Gastroesophageal sphincter (tissue), 4 donors: Measurements from ENCODE around the gene USP38. TPM values are rescaled to one million over a fixed set of nuclear protein-coding genes. Genes with fewer than 3 reads are reported as not detected.

Experiments used
- ATAC-seq: fragments of 150-250 bp; one replicate; pipeline ENCODE4 v1.9.1; 2016; ENCODE audit warnings: mild to moderate bottlenecking, moderate library complexity
- H3K27ac ChIP-seq, 4 donors: fragments of 200-600 bp; sonication (generic) in 3 of 4; 1 replicate in 3 of 4; 2 replicates in 1 of 4; pipeline ENCODE4 v1.5.1; 2016 to 2019
- H3K27me3 ChIP-seq: fragments of 200-600 bp; sonication (generic); one replicate; pipeline ENCODE4 v1.5.1; 2019
- H3K36me3 ChIP-seq, 2 donors: fragments of 200-600 bp; sonication (generic); one replicate each; pipeline ENCODE4 v1.5.1; 2019; ENCODE audit warnings: control low read depth in 1 of 2
- H3K4me1 ChIP-seq, 3 donors: fragments of 200-600 bp; sonication (generic); 1 replicate in 2 of 3; 2 replicates in 1 of 3; pipeline ENCODE4 v1.5.1; 2016 to 2019; ENCODE audit warnings: control low read depth in 2 of 3
- H3K4me3 ChIP-seq, 2 donors: fragments of 200-600 bp; sonication (generic); one replicate each; pipeline ENCODE4 v1.5.1; 2019; ENCODE audit warnings: mild to moderate bottlenecking in 1 of 2, moderate library complexity in 1 of 2
- H3K9me3 ChIP-seq, 3 donors: fragments of 200-600 bp; sonication (generic); one replicate each; pipeline ENCODE4 v1.5.1; 2017 to 2019; ENCODE audit warnings: control low read depth in 2 of 3
- EP300 ChIP-seq: sonication (generic); formaldehyde crosslinking; IDR thresholded peaks from one replicate; pipeline ENCODE4 v1.6.1; 2017; ENCODE audit warnings: antibody characterized with exemption, mild to moderate bottlenecking
- POLR2A ChIP-seq, 2 donors: fragments of 450-650 bp; IDR thresholded peaks; one replicate each; pipeline ENCODE4 v1.6.1; 2017; ENCODE audit warnings: antibody characterized with exemption in 2 of 2, mild to moderate bottlenecking in 2 of 2, moderate library complexity in 1 of 2
- POLR2AphosphoS5 ChIP-seq: sonication (generic); formaldehyde crosslinking; IDR thresholded peaks from one replicate; pipeline ENCODE4 v1.6.1; 2017; ENCODE audit warnings: antibody characterized with exemption
- WGBS, 2 donors: methylation state at CpG; one replicate each; pipeline ENCODE4 v1.1.5; 2018; ENCODE audit warnings: low coverage in 1 of 2; 5-methylcytosine and 5-hydroxymethylcytosine counted together
- total RNA-seq, 4 donors: library from RNA; depleted of rRNA; stranded (reverse); fragments of >200 nt; gene quantifications; one replicate each; pipeline ENCODE4 v1.1.0, GENCODE V29; 2016
- TF ChIP-seq, protein P1 (sequence below), 4 experiments: fragments of 200-600 bp in 2 of 4; fragments of 450-650 bp in 2 of 4; sonication (generic) in 1 of 4; IDR thresholded peaks; one replicate each; pipeline ENCODE4 v1.5.1; 2017 to 2019; ENCODE audit warnings: antibody characterized with exemption in 4 of 4, mild to moderate bottlenecking in 2 of 4, moderate library complexity in 2 of 4

The USP38 gene
- total RNA-seq, 4 donors from 2014 or later = 24.2 to 29.9 (median 26.5) TPM

DNA sequence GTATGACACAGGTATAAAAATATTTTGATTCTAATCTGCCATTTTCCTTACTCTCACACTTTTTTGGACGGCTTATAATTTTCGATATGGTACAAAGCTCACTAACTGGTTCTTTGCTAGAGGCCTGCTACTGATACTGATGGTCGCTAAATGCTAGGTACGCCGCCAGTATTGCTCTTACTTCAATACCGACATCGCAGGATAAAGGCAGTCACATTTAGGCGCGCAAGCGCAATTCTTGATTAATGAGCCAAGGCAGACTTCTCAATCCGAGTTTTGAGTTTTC lies 557 bp upstream of the USP38 start:
- no peak for TF ChIP-seq EP300
- TF ChIP-seq POLR2A (IDR thresholded peaks at IDR 0.05) = no peak
- TF ChIP-seq POLR2AphosphoS5 = no peak
- TF ChIP-seq, protein P1, sequence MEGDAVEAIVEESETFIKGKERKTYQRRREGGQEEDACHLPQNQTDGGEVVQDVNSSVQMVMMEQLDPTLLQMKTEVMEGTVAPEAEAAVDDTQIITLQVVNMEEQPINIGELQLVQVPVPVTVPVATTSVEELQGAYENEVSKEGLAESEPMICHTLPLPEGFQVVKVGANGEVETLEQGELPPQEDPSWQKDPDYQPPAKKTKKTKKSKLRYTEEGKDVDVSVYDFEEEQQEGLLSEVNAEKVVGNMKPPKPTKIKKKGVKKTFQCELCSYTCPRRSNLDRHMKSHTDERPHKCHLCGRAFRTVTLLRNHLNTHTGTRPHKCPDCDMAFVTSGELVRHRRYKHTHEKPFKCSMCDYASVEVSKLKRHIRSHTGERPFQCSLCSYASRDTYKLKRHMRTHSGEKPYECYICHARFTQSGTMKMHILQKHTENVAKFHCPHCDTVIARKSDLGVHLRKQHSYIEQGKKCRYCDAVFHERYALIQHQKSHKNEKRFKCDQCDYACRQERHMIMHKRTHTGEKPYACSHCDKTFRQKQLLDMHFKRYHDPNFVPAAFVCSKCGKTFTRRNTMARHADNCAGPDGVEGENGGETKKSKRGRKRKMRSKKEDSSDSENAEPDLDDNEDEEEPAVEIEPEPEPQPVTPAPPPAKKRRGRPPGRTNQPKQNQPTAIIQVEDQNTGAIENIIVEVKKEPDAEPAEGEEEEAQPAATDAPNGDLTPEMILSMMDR (IDR thresholded peaks at IDR 0.05) = no peak
- peaks cover 0 to 3% of the 10 kb centered on the region in 2 donors for H3K36me3 ChIP-seq
- no peaks in the 10 kb centered on the region for H3K27me3 ChIP-seq
- H3K4me3 ChIP-seq = peak overlapping the region; percentile 63 to 84
- WGBS, 2 donors = 0 to 1% methylated on average over 11 of the region's 11 CpGs
- peak overlapping the region; percentile 93 to 96 (median 94) for H3K27ac ChIP-seq
- H3K4me1 ChIP-seq = peaks cover 0 to 35% (median 8%) of the 10 kb centered on the region in 3 donors
- H3K9me3 ChIP-seq = no peaks in the 10 kb centered on the region
- ATAC-seq = peak; percentile 2

DNA sequence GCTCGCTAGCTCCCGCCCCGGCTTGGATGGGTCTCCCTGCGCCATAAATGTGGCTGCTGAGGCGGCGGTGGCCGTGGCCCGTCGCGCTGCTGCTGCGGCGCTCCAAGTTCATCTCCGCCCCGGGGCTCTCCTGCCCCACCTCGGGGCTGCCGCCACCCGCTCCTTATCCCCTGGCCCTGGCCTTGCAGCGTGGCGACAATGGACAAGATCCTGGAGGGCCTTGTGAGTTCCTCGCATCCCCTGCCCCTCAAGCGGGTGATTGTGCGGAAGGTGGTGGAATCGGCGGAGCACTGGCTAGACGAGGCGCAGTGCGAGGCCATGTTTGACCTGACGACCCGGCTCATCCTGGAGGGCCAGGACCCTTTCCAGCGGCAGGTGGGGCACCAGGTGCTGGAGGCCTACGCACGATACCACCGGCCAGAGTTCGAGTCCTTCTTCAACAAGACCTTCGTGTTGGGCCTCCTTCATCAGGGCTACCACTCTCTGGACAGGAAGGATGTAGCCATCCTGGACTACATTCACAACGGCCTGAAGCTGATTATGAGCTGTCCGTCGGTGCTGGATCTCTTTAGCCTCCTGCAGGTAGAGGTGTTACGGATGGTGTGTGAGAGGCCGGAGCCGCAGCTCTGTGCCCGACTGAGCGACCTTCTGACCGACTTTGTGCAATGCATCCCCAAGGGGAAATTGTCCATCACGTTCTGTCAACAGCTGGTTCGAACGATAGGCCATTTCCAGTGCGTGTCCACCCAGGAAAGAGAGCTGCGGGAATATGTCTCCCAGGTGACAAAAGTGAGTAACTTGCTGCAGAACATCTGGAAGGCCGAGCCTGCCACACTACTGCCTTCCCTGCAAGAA lies 763 bp downstream of the USP38 start:
- peak overlapping the region; percentile 93 to 96 (median 94) for H3K27ac ChIP-seq
- peak overlapping the region; percentile 63 to 84 for H3K4me3 ChIP-seq
- no peak for ATAC-seq
- WGBS, 2 donors = 0 to 3% methylated on average over 3 to 8 of the region's 50 CpGs
- H3K27me3 ChIP-seq = no peaks in the 10 kb centered on the region
- H3K36me3 ChIP-seq = peaks cover 0 to 13% of the 10 kb centered on the region in 2 donors
- no peak for TF ChIP-seq POLR2A (IDR thresholded peaks at IDR 0.05)
- TF ChIP-seq POLR2AphosphoS5 = no peak
- TF ChIP-seq EP300 = no peak
- TF ChIP-seq, protein P1 (IDR thresholded peaks at IDR 0.05) = no peak
- peaks cover 5 to 48% (median 8%) of the 10 kb centered on the region in 3 donors for H3K4me1 ChIP-seq
- H3K9me3 ChIP-seq = no peaks in the 10 kb centered on the region

DNA sequence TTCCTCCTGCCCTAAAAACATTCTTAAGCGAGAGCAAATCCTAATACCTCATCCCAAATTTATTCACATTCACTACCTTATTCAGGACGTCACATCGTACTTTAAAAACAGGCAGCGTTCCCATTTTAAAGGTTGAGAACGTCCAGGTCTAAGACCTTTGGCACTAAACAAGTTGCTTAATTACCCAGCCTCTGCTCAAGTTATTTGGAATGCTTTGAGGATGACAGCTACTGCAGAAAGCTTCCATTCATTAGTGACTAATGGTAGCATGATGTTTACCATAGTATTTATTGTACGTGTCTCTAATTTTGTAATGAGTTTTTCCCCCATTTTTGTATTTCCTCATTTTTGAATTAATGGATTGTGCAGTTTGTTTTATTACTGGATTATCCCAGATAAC lies 1.5 kb downstream of the USP38 start:
- WGBS, 2 donors = 0 to 2% methylated on average over 6 of the region's 6 CpGs
- ATAC-seq = no peak

DNA sequence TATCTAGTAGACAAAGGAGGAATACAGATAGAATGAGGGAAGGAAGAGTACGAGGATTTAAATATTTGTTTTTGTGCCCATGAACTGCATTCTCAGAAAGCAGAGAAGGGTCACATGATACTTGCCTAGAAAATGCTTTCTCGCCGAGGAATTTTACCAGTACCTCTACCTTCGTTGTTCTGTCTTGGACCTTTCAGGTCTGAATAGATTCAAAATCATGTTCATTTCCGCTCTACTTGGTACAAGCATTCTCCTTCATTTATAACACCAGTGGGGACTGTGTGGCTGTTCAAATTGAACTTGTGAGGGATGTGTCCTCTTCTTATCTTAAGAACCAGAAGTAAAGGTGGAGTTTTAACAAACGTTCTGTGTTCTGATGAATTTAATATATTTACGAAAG lies 1.9 kb downstream of the USP38 start:
- peaks cover 0 to 24% of the 10 kb centered on the region in 2 donors for H3K36me3 ChIP-seq
- peak overlapping the region in 1 of 4 donors; percentile 94 for H3K27ac ChIP-seq
- no peak for TF ChIP-seq EP300
- TF ChIP-seq POLR2AphosphoS5 = no peak
- no peak for TF ChIP-seq POLR2A (IDR thresholded peaks at IDR 0.05)
- TF ChIP-seq, protein P1 (IDR thresholded peaks at IDR 0.05) = no peak
- H3K9me3 ChIP-seq = no peaks in the 10 kb centered on the region
- H3K27me3 ChIP-seq = no peaks in the 10 kb centered on the region
- H3K4me1 ChIP-seq = peaks cover 5 to 60% (median 8%) of the 10 kb centered on the region in 3 donors
- WGBS, 2 donors = 0 to 3% methylated on average over 7 of the region's 7 CpGs
- H3K4me3 ChIP-seq = peak overlapping the region; percentile 63 to 84
- ATAC-seq = no peak

More for the DNA sequence above, 1.5 kb downstream of the USP38 start:
- no peaks in the 10 kb centered on the region for H3K27me3 ChIP-seq
- peak overlapping the region; percentile 63 to 84 for H3K4me3 ChIP-seq
- peak; percentile 91 for TF ChIP-seq POLR2AphosphoS5
- TF ChIP-seq, protein P1 (IDR thresholded peaks at IDR 0.05) = no peak
- peak overlapping the region in 3 of 4 donors; percentile 93 to 94 (median 94) for H3K27ac ChIP-seq
- H3K36me3 ChIP-seq = peaks cover 0 to 20% of the 10 kb centered on the region in 2 donors
- peaks cover 5 to 56% (median 8%) of the 10 kb centered on the region in 3 donors for H3K4me1 ChIP-seq
- no peaks in the 10 kb centered on the region for H3K9me3 ChIP-seq
